ENCODE data around the gene CTNND2.

The CTNND2 gene

DNA sequence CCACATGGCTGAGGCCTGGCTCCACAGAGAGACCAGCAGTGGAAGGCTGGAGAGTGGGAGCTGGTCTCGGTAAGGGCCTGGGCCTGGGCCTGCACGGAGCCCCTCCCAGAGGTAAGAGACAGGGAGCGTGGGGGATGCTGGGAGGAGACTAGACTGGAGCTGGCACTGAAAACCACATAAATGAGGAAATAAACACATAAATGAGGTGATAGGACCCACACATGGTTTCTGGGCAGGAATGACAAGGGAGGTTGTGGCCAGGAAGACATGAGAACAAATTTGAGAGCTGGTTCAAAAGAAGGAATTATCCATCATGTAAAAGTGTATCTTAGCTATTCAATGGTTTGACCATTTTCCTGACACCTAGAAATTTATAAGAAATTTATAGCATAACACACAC lies 691.5 kb downstream of the CTNND2 start:
- no peak for DNase-seq

GRCh38 chr5:11197726-11198125 lies 706.5 kb downstream of the CTNND2 start:
- no peak for DNase-seq

DNA sequence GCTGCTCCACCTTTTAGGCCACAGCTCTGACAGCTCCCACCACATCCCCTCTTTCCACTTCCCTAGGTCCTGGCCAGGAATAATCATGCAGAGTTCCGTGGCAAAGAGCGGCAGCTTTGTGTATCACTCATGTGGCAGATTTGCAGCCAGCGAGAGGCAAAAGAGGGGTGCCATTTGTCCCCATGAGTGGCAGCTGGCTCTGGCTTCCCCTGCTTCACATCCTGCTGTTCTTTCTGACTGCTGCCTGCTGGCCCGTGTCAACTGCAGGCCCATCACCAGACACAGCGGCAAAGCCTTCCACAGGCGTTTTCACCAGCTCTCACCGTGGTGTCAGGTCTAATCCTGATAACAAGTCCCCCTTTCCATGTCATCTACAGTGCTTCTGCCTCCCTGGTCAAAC lies 712.6 kb downstream of the CTNND2 start:
- peak in 3 of 58 donors; percentile 7 to 18 (median 12) for DNase-seq

GRCh38 chr5:11182441-11183080 lies 721.7 kb downstream of the CTNND2 start:
- DNase-seq = peak in 2 of 58 donors; percentile 16 to 22

DNA sequence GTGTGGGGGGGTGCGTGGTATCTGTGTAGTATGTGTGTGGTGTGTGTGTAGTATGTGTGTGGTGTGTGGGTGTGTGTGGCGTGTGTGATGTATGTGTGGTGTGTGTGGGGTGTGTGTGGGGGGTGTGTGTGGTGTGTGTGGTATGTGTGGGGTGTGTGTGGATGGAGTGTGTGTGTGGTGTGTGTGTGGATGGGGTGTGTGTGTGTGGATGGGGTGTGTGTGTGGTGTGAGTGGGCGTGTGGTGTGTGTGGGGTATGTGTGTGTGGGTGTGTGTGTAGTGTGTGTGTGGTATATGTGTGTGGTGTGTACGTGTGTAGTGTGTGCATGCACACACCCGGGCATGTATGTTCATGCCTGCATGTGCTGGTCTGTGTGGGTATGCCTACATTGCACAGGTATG lies 722.3 kb downstream of the CTNND2 start:
- no peak for DNase-seq

GRCh38 chr5:11180890-11181289 lies 723.4 kb downstream of the CTNND2 start:
- DNase-seq = no peak

DNA sequence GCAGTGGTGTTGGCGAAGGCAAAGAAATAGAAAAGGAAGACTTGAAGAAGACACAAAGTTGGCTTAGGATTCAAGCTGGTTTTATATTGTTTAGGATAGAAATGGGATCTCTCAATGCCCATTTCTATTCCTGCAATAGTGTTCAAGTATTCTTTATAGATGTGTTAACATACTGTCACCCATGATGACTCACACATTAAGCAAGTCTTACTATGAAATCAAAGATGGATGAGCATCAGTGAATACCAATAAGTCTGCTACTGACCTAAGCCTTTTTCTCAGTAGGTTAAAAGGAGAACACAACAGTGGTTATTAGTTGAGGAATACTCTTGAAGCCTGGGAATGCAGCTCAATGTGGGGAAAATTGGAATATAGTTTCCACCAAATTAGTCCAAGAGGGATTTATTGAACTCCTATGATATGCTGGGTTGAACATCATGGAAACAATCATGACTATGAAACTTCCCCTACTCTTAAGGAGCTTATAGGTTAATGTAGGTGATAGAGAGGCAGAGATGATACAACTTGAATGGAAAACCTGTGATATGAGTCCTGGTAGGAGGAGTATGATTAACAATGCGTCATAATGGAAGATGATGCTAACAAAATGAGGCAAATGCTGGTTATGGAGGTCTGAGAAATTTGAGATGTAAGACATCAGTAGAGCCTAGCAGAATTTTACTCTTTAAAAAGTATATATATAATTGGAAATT lies 726.1 kb downstream of the CTNND2 start:
- no peak for DNase-seq

- no peak for DNase-seq
These were observed 729.7 kb downstream of the CTNND2 start for GRCh38 chr5:11174591-11174990.

DNA sequence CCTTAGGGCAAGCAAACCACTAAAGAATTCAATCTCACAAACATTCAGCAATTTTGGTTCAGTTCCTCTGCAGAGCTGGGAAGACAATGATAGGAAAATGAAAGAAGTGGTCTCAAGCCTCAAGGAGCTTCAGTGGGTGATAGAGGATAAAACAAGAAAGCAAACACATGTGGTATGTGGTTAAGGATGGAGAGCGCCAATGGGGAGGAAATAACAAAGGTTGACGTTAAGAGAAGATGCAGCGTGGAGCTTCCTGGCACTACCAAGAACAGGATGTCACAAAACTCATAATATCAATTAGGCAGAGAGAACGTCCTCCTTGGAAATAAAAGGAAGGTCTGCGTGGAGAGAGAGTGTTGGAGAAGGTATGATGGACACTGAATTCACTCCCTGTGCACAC lies 731.8 kb downstream of the CTNND2 start:
- no peak for DNase-seq

- DNase-seq = no peak
These were observed 733.0 kb downstream of the CTNND2 start for GRCh38 chr5:11171236-11171635.

- peak in 18 of 58 donors; percentile 13 to 75 (median 29) for DNase-seq
These were observed 737.3 kb downstream of the CTNND2 start for GRCh38 chr5:11166923-11167322.

- DNase-seq = peak in 22 of 58 donors; percentile 4 to 79 (median 33)
These were observed 739.5 kb downstream of the CTNND2 start for GRCh38 chr5:11164531-11165294.

DNA sequence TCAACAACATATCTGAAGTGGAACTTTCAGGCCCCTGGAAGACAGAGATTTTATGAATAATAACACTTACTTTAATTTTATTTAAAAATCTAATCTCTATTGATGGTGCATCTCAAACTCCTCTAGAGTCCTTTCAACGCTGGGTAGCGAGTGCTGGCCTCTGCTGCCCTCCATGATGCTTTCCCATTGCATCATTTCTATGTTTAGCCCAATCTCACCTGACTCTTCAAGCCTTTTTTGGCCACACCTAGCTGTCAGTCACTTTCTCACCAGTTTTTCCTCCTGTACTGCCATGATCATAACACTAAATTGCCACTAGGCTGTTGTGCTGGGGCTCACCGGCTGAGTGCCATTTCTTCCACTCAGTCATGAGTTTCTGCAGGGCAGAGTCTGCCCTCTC lies 747.1 kb downstream of the CTNND2 start:
- DNase-seq = no peak

DNA sequence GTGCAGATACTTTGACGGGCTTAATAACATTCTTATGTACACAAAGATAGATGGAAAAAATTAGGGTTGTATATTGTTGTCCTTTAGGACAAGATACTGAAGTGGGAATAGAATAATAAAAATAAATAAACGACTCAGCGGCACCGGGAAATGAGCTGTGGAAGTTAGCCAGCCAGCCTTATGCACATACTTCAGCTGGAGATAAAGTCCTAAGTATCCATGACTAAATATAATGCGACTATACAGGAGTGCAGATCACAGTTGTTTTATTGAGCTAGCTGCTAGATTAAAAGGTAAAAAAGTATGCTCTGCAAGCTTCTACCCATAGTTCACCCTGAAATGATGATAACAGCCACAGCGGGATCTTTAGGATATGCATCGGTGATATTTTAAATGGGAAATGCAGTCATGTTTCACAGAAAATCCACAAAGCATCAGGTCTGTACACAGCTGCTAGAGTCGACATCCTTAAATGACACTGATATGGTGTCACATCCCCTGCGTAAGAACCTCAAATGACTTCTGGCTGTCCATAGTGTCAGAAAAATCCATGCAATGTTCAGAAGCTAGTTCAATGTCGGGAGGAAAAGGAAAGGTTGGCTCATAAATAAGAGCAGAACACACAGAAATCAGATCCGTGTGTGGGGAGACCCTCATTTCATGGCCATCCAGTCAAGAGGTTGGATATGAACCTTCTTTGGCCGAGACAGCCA lies 750.4 kb downstream of the CTNND2 start:
- no peak for DNase-seq

DNA sequence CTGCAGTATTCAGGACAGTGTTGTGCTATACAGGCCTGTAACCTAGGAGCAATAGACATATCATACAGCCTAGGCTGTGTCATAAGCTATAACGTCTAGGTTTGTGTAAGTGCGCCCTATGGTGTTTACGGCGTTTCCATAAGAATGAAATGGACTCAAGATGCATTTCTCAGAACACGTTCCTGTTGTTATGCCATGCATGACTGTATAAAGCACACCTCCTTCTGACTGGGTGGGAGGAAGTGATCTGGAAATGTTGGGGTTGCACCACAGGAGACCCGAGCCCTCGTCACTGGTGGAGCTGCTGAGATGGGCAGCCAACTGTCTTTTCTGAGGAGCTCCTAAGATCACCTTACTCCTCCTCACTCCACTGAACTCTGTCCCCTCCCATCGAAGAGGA lies 751.9 kb downstream of the CTNND2 start:
- no peak for DNase-seq

- DNase-seq = no peak
These were observed 753.3 kb downstream of the CTNND2 start for GRCh38 chr5:11150976-11151375.

GRCh38 chr5:11148810-11149539 lies 755.3 kb downstream of the CTNND2 start:
- DNase-seq = no peak

GRCh38 chr5:11146171-11146570 lies 758.1 kb downstream of the CTNND2 start:
- no peak for DNase-seq

DNA sequence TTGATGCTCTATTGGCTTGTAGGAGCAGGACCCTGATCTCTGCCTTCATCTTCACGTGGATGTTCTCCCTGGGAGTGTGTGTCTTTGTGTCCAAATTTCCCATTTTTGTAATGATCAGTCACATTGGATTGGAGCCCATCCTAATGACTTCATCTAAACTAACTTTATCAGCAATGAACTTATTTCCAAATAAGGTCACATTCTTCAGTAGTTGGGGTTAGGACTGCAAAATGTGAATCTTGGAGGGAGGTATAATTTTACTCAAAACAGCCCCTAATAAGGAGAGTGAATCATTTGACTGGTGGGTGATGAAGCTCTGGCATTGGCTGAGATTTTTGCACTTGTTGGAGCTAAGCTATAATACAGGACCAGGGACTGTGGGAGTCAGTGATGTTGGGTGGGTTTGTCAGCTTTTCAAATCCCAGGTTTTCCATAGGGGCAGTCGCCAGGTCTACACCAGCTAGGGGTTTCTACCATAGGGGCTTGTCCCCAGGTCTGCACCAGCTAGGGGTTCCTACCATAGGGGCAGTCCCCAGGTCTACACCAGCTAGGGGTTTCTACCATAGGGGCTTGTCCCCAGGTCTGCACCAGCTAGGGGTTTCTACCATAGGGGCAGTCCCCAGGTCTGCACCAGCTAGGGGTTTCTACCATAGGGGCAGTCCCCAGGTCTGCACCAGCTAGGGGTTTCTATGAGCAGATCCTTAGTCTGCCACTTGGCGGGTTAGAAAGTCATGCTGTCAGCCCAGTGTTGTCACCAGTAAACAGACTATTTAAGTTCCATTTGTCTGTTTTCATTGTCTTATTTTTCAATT lies 760.6 kb downstream of the CTNND2 start:
- DNase-seq = no peak

- DNase-seq = no peak
These were observed 764.9 kb downstream of the CTNND2 start for GRCh38 chr5:11139217-11139865.
